ENCODE data around the gene FA2H.
"Not testable (repeated sequence)": the region's sequence is repeated elsewhere in the genome, so short reads cannot be mapped to it uniquely, and the experiment has no call there.

FA2H gene

DNA sequence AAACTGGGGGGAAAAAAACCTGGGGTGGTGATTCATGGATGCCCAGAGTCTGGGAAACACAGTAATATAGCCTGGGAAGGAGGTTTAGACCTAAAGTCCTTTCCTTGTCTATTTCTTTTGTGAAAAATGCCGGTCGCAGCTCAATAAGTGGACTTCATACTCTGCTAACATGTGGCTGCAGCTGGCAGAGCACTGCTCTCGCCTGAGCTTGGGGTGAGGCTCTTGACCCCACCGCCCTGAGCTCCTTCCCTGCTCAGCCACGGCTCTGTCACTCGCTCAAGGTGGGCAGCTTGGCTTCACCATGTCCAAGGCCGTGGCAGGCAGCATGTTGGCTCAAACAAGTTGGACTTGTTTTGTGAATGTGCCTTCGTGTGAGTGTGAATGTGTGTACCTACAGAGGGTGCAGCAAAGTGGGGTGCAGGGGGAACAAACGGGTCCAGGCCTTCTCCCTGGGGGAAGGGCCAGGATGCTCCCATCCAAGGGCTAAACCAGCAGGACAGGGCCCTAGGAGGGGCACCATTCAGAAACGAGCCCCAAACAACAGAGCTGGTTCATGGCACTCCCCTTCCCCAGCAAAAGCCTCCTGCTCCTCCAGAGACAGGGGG, 4.9 kb downstream of the FA2H start:
- no peak for DNase-seq (ENCODE audit: low read depth)

DNA sequence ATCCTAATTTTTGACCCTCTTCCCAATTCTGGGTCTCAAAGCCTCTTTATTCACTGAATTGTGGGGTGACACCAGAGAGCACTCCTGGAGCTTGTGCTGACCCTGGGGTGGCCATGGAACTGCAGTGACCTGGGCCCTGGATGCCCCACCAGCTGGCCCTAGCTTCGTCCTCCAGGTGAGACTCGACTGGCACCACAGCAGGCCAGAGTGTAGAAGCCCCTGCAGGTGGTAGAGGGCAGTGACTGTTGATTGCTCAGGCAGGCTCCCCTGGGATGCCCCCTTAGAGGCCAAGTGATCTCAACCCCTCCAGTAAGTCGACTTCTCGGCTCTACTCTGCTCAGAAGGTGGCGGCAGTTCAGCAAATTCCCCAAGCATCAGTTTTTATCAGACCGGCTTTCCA, 6.4 kb downstream of the FA2H start:
- no peak for DNase-seq (ENCODE audit: low read depth)

DNA sequence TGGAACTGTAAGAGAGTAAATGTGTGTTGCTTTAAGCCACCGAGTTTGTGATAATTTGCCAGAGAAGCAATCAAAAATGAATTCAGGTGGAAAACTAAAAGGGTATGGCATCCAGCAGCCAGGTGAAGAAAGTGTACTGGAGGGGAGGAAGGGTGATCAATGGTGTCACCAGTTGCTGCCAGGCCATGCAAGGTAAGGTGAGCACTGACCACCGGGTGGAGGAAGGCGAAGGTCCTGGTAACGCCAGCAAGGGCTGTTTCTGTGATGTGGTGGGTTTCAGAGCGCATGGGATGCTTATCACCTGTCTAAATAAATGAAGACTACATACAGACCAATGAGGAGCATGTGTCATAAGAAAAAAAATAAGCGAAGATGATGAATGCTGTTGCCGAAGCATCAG, 6.9 kb downstream of the FA2H start:
- no peak for DNase-seq (ENCODE audit: low read depth)

DNA sequence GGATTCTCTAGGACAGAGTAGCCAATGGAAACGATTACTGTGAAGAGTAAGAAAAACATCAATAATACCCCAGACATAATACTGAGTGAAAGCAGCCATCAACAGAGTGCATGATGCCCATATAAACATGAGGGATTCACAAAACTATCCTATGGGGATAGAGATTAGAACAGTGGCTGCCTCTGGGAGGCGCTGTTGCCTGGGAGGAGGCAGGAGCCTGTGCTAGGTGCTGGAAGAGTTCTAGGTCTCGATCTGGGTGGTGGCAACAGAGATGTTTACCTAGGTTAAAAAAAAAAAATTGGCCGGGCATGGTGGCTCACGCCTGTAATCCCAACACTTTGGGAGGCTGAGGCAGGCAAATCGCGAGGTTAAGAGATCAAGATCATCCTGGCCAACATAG, 7.9 kb downstream of the FA2H start:
- DNase-seq (ENCODE audit: low read depth): no peak

DNA sequence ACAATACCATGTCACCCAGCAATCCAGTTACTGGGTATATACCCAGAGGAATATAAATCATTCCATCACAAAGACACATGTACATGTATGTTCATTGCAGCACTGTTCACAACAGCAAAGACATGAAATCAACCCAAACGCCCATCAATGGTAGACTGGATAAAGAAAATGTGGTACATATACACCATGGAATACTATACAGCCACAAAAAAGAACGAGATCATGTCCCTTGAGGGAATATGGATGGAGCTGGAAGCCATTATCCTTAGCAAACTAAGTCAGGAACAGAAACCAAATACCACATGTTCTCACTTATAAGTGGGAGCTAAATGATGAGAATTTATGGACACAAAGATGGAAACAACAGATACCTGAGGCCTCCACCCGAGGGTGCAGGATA, 10.4 kb downstream of the FA2H start:
- DNase-seq (ENCODE audit: low read depth): not testable (repeated sequence)

DNA sequence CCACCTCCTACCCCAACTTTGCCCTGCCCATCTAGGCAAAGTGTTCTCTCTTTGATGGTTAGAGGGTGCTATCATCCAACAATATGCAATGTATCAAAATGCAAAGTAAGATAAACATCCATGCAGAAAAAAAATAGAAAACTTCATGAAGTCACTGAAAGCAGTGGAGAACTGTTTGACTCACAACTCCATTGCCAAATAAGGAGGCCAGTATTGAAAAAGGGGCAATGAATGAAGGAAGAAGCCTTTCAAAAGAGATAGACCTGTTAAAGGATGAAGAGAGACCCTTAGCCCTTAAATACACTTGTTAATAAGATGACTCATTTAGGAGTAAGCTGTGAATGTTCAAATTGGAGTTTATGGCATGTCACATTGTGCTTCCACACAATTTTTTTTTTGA, 13.0 kb downstream of the FA2H start:
- no peak for DNase-seq (ENCODE audit: low read depth)

DNA sequence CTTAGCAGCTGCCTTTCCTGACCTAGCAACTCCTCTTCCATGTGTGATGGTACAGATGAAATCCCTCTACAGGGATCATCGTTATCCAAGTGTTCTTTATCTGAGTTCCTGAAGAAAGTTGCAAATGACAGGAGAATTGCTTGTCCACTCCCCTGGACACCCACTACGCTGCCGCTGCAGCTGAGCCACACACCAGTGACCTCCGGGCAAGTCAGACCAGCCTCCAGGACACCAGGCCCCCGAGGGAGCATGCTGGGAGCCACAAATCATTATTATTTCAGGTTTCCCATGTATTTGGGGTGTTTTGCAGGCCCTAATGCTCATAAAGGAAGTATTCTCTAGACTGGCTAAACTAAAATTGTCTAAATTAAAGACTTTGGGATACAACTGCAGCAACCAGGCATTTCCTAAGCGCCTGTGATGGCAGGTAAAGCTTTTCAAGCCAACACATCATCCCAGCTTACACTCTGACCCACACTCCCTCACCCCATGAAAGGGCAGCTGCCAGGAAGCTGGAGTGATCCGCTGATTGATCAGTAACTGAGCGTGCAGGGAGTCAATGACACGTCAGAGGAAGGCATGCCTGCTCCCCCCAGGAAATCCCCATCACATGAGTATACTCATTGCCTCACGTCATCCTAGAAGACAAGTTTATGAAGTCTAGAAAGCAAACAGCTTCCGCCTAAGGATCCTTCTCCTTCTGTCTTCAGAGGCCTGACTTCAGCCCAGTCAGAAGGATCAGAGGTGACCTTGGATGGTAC, 14.4 kb downstream of the FA2H start:
- DNase-seq (ENCODE audit: low read depth): no peak

DNA sequence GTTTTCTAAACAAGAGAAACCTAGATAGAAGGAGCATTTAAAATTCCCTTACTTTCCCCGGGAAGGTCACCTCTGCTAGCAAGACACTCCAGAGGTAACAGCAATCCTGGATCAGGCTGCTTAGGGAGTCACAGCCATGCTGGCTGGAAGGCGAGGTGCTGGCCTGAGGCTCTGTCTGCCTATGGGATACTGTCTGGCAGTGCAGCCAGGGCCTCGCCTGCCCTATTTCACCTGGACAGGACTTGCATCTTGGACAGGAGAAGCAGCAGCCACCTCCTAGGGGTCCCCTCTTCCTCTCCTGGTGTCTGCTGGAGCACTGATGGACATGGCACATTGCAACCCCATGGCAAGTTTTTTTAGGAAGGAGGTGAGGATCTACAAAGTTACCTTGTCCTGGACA, 15.1 kb downstream of the FA2H start:
- DNase-seq (ENCODE audit: low read depth): no peak

DNA sequence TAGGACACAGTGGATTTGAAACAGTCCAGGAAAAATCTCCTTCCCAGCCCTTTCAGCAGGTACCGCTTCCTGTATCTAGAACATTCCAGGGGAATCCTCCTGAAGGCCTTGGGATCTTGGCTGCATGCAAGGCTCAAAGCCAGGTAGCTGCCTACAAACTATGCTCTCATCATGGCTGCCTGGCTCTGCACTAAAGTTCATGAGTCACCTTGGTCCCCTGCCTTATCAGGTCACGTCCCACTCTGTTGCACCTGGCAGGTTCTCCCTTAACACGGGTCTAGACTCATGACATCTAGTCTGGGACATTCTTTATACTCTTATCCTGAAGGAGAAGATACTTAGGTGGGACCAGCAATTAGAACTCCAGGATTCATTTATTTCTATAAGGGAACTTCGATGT, 15.8 kb downstream of the FA2H start:
- no peak for DNase-seq (ENCODE audit: low read depth)

DNA sequence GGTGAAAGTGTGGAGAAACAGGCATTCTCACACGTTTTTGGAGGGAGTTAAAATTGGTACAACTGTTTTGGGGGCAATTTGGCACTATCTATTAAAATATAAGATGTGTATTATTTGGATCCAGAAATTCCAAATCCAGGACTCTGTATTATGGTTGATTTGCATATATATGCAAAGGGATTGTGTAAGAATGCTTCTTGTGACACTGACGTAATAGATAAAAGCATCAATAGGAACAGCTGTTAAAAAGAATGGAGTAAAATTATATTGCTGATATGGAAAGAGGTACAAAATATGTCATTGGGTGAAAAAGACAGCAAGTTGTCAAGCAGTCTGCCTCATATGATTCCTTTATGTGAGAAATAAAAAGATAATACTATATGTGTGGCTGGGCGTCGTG, 17.3 kb downstream of the FA2H start:
- no peak for DNase-seq (ENCODE audit: low read depth)

DNA sequence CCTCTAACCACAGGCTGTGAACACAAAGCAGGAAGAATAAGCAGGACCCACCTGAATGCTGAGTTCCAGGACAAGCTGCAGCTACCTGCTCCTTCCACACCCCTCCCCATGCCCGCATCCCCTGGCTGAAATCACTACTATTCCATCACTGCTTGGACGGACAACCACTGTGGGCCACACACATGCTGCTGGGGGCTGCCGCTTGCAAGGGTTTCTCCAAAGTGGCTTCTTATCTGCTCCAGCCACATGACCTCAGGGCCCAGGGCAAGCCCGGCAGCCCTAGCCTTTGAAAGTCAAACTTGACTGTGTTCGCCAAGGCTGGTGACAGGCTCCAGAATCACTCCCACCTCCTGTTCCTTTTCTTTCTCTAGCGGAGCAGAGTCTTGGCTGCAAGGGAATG, 18.4 kb downstream of the FA2H start:
- DNase-seq (ENCODE audit: low read depth): no peak

DNA sequence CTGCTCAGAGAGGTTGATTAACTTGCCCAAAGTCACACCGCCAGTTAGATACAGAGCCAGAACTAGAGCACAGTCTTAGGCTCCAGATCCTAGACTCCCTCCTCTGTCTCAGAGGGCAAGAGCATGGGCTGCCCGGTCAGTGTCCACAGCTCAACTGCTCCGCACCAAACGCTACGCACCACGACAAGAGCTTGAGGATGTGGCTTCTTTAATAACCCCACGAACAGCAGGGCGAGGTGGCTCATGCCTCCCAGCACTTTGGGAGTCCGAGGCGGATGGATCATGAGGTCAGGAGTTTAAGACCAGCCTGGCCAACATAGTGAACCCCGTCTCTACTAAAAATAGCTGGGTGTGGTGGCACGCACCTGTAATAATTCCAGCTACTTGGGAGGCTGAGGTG, 21.4 kb downstream of the FA2H start:
- DNase-seq (ENCODE audit: low read depth): no peak

DNA sequence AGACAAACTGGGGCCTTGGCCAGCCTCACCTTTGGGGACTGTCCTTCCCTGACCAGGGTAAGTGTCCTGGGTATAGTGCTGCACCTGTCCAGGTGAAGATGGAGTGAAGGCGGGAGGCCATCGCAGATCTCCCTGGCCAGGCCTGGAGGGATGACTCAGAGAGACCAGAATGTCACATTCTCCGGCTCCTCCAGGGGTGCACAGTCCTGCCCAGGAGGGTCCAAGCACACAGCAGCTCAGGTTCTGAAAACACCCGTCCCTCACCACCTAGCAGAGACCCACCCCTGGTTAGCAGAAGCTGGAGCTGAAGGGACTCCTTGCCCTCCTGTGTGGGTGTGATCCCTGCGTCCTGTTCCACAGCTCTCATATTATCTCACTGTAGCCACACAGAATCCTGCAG, 21.9 kb downstream of the FA2H start:
- no peak for DNase-seq (ENCODE audit: low read depth)

DNA sequence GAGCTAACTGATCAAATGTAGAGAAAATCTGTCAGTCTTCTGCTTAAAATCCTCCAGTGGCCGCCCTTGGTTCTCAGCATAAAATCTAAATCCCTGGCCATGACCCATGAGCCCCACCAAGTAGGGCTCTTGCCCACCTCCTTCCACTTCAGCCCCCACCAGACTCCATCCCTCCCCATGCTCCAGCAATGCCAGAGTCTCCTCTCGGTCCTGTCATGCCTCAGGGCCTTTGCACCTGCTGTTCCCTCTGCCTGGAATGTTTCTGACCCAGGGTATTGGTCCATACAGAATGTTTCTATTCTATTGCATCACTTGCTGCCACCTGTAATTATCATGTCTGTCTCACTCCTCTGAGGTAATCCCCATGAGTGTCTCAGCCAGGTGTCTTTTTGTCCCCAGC, 22.4 kb downstream of the FA2H start:
- DNase-seq (ENCODE audit: low read depth): no peak

DNA sequence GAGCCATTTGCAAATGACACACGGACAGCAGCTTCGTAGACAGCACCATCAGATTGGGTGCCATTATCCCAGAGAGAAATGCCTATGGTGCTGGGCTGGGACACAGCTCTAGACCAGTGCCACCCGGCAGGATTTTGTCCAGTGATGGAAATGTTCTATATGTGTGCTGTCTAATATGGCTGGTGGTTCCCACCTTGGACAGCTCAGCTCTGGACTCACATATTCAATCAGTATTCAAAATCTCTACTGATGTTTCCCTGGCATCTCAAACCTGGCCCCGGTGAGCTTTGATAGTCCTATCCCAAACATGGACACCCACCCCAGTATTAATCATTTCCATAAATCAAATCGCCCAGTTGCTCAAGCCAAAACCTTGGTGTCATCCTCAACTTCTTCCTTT, 23.0 kb downstream of the FA2H start:
- DNase-seq (ENCODE audit: low read depth): no peak

DNA sequence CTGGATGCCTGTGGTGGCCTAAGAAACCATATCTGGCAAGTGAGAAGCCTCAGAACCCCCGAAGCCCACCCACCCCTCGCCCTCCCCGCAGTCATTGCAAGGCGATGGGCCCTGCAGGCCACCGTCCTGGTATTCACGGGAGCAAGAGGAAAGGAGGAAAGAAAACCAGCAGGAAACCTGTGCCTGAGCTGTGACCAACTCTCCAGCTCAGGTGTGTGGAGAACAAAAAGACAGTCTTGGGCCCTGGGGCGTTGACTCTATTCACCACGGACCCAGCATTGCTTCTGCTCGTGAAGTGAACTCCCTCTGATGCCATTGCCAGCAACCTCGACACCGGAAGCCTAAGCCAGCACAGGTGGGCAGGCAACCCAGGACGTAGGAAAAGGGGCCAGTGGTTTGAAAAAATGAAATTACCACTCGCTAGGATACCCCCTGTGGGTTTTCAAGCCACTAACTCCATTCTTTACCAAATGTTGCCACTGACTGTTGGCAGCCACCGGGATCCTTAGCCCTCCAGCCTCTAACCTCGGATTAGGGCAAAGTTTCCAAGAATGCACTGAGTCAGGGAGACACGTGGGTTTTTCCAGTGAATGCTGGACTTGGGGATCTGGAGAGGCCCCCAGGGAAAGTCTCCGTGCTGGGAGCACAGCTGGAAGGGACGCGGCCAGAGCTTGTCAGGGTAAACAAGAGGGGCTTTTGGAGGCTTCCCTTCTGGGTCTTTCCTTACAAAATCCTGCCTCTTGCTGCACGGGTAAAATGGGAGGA, 25.1 kb downstream of the FA2H start:
- DNase-seq (ENCODE audit: low read depth): no peak

DNA sequence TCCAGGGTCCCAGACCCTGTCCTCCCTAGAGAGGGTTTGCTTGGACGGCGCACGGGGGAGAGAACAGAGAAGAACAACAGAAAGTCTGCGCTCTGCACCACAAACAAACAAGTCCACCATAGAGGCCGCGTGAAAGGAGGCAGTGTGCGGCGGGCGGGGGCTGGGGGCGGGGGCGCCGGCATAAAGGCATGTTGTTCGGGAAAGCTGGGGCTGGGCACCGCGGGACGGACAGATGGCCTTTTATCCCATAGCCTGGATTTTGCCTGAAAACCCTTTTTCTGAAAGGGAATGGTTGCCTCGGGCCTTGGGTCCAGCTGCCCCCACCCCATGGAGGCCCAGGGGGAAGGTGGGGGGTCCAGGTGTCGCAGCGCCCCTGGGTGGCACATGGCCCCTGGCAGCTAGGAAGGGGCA, 26.0 kb downstream of the FA2H start:
- DNase-seq (ENCODE audit: low read depth): no peak

DNA sequence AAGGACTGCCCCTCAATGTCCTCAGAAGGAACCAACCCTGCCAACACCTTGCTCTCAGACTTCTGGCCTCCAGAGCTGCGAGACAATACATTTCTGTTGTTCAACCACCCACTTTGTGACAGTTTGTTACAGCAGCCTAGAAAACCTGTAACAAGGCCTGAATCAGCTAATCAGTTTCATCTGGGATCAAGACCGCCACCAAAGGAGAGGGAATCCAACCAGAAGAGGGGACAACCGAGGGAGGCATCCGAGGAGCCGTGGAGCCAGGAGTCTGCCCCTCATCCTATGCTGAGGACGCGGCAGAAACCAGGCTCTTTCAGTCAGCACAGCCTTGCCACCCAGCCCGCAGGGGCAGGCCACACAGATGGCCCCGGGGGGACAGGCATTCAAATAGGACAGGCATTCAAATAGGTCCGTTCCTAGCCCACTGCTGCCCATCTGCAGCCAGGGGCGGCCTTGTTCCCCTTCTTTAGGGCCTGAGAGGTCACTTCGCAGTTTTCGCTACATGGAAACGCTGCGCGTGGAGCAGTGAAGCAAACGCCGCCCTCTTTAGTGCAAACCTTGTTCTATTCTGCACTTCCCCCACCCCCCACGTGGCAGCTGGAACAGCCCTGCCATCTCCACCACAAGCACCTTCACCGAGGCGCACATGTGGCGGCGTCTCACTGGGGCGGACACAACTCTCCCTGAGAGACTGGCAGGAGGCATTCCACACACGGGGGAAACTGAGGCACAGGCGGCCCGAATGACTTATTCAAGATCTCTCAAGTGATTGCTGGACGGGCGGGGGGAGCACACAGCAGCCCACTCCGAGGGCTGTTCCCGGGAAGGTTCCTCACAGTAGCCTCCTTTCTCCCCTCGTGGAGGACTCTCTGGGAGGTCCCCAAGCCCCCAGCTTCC, 26.7 kb downstream of the FA2H start:
- no peak for DNase-seq (ENCODE audit: low read depth)

DNA sequence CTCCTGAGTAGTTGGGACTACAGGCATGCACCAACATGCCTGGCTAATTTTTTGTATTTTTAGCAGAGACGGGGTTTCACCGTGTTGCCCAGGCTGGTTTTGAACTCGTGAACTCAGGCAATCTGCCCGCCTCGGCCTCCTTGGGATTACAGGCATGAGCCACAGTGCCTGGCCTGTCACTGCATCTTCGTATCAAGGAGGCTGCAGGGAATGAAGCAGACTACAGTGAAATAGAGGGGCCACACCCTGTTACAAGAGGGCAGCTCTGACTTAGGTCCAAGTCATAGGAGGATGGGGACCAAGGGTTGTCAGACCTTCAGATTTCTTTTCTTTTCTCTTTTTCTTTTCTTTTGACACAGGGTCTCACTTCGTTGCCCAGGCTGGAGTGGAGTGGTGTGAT, 28.7 kb downstream of the FA2H start:
- DNase-seq (ENCODE audit: low read depth): no peak

DNA sequence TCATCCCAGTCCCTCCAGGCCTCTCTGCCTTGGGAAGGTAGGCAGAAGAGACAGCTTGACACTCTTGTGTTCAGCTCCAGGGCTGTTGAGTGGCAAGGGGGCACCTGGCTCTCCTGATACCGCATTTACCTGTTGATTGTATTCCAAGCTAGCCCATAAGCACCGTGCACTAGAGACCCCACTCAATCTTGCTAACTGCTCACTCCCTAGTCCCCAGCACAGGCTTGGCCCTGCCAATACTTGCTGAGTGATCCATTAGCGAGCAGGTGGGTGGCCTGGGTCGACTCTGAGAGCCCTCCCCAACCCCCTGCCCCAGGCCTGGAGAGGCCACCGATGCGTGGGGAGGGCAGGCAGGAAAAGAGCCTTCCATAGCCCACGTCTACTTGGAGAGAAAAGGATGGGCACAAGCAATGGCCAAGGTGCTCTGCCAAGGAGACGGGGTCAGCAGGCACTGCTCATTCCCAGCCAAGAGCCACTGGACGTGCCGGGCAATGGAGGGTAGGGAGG, 29.5 kb downstream of the FA2H start:
- DNase-seq (ENCODE audit: low read depth): no peak

DNA sequence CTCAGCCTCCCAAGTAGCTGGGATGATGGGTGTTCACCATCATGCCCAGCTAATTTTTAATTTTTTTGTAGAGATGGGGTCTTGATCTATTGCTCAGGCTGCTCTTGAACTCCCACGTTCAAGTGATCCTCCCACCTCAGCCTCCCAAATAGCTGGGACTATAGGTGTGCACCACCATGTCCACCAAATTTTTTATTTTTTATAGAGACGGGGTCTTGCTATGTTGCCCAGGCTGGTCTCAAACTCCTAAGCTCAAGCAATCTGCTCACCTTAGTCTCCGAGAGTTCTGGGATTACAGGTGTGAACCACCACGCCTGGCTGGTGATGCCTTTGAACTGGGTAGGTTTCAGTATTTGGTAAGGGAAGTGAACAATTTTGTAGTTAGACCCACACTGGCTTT, 30.1 kb downstream of the FA2H start:
- no peak for DNase-seq (ENCODE audit: low read depth)

DNA sequence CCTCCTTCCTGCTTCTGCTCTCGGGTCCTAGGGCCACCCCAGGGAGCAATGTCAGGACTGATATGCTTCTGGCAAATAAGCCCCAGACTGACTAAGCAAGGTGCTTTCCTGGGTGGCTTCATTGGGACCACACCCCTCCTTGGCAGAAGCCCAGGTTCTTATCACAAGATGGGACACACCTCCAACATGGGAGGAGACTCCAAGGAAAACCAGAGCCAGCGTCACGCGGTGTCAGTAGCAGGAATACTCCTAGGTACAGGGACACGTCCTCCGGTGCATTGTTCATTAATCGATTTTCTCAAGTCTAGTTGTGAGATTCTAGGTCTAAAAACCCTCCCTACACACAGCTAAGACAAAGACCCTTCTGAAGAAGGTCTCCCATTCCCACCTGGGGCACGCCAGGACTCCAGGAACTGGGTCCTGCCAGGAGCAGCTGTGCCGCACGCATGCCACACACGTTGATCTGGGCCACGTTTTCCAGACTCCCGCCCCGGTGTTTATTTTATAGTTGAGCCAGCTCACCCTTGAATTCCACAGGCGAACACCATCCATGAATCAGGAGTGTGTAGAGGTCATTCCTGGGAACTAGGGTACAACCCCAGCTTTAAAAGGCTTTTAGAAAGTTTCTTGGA, 30.8 kb downstream of the FA2H start:
- no peak for DNase-seq (ENCODE audit: low read depth)
